H1 (cell line): Measurements from ENCODE around the gene PPARGC1A.

Source experiments
- ATF2 ChIP-seq: IDR thresholded peaks from 2 replicates; pipeline ENCODE4 v1.6.1; 2012; ENCODE audit warnings: low read length, inconsistent platforms
- CTCF ChIP-seq, 3 experiments: IDR thresholded peaks; 1 replicate in 2 of 3; 2 replicates in 1 of 3; pipeline versions ENCODE4 v1.5.1 to v1.6.1; 2011; ENCODE audit warnings: low read length in 3 of 3, mild to moderate bottlenecking in 3 of 3, inconsistent platforms in 2 of 3, low read depth in 1 of 3, moderate library complexity in 1 of 3; ENCODE audit not compliant: insufficient read depth in 1 of 3; ENCODE audit errors: control extremely low read depth in 1 of 3
- EP300 ChIP-seq, 2 experiments: IDR thresholded peaks; 1 replicate in 1 of 2; 2 replicates in 1 of 2; pipeline ENCODE4 v1.6.1; 2011 to 2012; ENCODE audit warnings: low read depth in 2 of 2, low read length in 2 of 2, mild to moderate bottlenecking in 2 of 2, borderline replicate concordance in 1 of 2, inconsistent platforms in 1 of 2, moderate library complexity in 1 of 2
- EZH2 ChIP-seq: fragments of 200-600 bp; sonication (generic); IDR thresholded peaks from 2 replicates; pipeline ENCODE4 v1.7.1; 2012; ENCODE audit warnings: low read depth, mild to moderate bottlenecking, moderate library complexity, low read length, inconsistent platforms; ENCODE audit not compliant: severe bottlenecking
- HDAC6 ChIP-seq: IDR thresholded peaks from one replicate; pipeline ENCODE4 v1.7.1; 2012; ENCODE audit warnings: low read depth, mild to moderate bottlenecking, inconsistent platforms, low read length, moderate library complexity
- JUND ChIP-seq: IDR thresholded peaks from 2 replicates; pipeline ENCODE4 v1.6.1; 2011; ENCODE audit warnings: mild to moderate bottlenecking, improper control_type of control experiment, low read length
- MAX ChIP-seq: IDR thresholded peaks from 2 replicates; pipeline ENCODE4 v1.6.1; 2012; ENCODE audit warnings: inconsistent platforms
- POLR2AphosphoS5 ChIP-seq: IDR thresholded peaks from 2 replicates; pipeline ENCODE4 v1.6.1; 2011; ENCODE audit warnings: low read depth, low read length

GRCh38 chr4:23885943-23886590, 3.8 kb downstream of the PPARGC1A start:
- no peak for TF ChIP-seq JUND
- no peak for TF ChIP-seq CTCF (IDR thresholded peaks at IDR 0.05; ENCODE audit: control extremely low read depth in 1 of 3, insufficient read depth in 1 of 3, low read depth in 1 of 3, low read length in 3 of 3)
- no peak for TF ChIP-seq POLR2AphosphoS5
- no peak for TF ChIP-seq EZH2
- no peak for TF ChIP-seq EP300 (IDR thresholded peaks at IDR 0.05; ENCODE audit: borderline replicate concordance in 1 of 2, low read depth in 2 of 2, low read length in 2 of 2)
- TF ChIP-seq ATF2: no peak
- TF ChIP-seq HDAC6: no peak
- TF ChIP-seq MAX: no peak
